Right lobe of liver (tissue), 6 donors: ENCODE data around the gene IRF2. TPM values are rescaled to one million over a fixed set of nuclear protein-coding genes. Genes with fewer than 3 reads are reported as not detected.

ENCODE experiments used
- ATAC-seq, 4 donors: fragments of 200-7000 bp; cut with Tn5 transposase; one replicate each; pipeline ENCODE4 v1.9.1; 2020; ENCODE audit warnings: mild to moderate bottlenecking in 4 of 4, moderate library complexity in 4 of 4
- DNase-seq, 3 donors: peaks; one replicate each; pipeline ENCODE4 v3.0.0-alpha.2; 2020
- H3K27ac ChIP-seq, 3 donors: fragments of 200-600 bp; one replicate each; pipeline ENCODE4 v1.8.0; 2022
- H3K27me3 ChIP-seq, 2 donors: fragments of 200-600 bp; one replicate each; pipeline ENCODE4 v1.8.0; 2022
- H3K36me3 ChIP-seq, 4 donors: fragments of 200-600 bp; sonication (generic) in 1 of 4; one replicate each; pipeline versions ENCODE4 v1.5.1 to v1.8.0; 2017 to 2022; ENCODE audit warnings: control low read depth in 1 of 4
- H3K4me1 ChIP-seq, 4 donors: fragments of 200-600 bp; sonication (generic) in 1 of 4; one replicate each; pipeline versions ENCODE4 v1.5.1 to v1.8.0; 2017 to 2022; ENCODE audit warnings: control low read depth in 1 of 4
- H3K4me3 ChIP-seq, 3 donors: fragments of 200-600 bp; one replicate each; pipeline ENCODE4 v1.8.0; 2022
- H3K9me3 ChIP-seq, 4 donors: fragments of 200-600 bp; sonication (generic) in 1 of 4; one replicate each; pipeline versions ENCODE4 v1.5.1 to v1.8.0; 2017 to 2022; ENCODE audit warnings: control low read depth in 1 of 4
- POLR2A ChIP-seq: fragments of 450-650 bp; IDR thresholded peaks from one replicate; pipeline ENCODE4 v1.6.1; 2017; ENCODE audit warnings: antibody characterized with exemption, mild to moderate bottlenecking
- WGBS: methylation state at CpG from one replicate; pipeline ENCODE4 v1.1.6; 2018; ENCODE audit warnings: low coverage, low lambda C conversion rate; ENCODE audit not compliant: insufficient coverage; ENCODE audit errors: missing lambda C conversion rate; 5-methylcytosine and 5-hydroxymethylcytosine counted together
- intact Hi-C, 2 donors: fragments of 100-400 bp; cut with DNase I; formaldehyde crosslinking; loops; one replicate each; pipeline versions ENCODE4 v1.11.2 to v1.14.1; 2022
- total RNA-seq, 6 experiments: library from RNA; depleted of rRNA in 2 of 6; stranded (reverse); fragments of >200 nt in 2 of 6; fragmentation: NEBNext Ultra II Directional in 3 of 6; extraction: Animal tissue kit (Norgen Biotek cat#: 25700) in 3 of 6; gene quantifications; one replicate each; pipeline versions ENCODE4 v1.1.0 to v1.2.4, GENCODE V29; 2016 to 2023
- TF ChIP-seq, protein P1 (sequence below), 4 donors: fragments of 200-600 bp in 3 of 4; fragments of 450-650 bp in 1 of 4; IDR thresholded peaks; one replicate each; pipeline versions ENCODE4 v1.5.1 to v1.8.0; 2016 to 2022; ENCODE audit warnings: antibody characterized with exemption in 4 of 4, mild to moderate bottlenecking in 2 of 4
- donor health status: DM: no; HTN: yes; CAD: no.
- donor health status: DM: no; HTN: no; CAD: no.
- donor health status: DM: no; HTN: no; CAD: no.
- donor health status: DM: no; HTN: yes; CAD: no.
- donor health status: DM: no; HTN: yes; CAD: no.

Gene IRF2
- total RNA-seq, 6 experiments from 2014 or later, result 16.9 to 29.0 (median 21.3) TPM

DNA sequence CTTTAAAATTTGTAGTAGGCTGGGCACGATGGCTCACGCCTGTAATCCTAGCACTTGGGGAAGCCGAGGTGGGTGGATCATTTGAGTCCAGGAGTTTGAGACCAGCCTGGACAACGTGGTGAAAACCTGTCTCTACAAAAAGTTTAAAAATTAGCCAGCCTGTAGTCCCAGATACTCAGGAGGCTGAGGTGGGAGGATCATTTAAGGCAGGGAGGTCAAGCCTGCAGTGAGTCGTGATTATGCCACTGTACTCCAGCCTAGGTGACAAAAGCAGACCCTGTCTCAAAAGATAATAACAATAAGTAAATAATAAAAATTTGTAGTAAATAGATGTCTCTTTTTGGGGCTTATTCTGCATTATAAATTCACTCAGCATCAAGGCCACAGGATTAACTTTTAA, 118.5 kb downstream of the IRF2 start:
- no peaks in the 10 kb centered on the region for H3K27me3 ChIP-seq
- no peak overlapping the region for H3K4me3 ChIP-seq
- 36% methylated on average over 5 of the region's 5 CpGs for WGBS
- peak overlapping the region; percentile 41 to 53 (median 45) for H3K27ac ChIP-seq
- no peak for ATAC-seq
- H3K4me1 ChIP-seq, result peaks cover 0 to 35% (median 10%) of the 10 kb centered on the region in 4 donors
- no peaks in the 10 kb centered on the region for H3K36me3 ChIP-seq
- DNase-seq, result no peak
- intact Hi-C loops, result no loop called here
- TF ChIP-seq, protein P1, sequence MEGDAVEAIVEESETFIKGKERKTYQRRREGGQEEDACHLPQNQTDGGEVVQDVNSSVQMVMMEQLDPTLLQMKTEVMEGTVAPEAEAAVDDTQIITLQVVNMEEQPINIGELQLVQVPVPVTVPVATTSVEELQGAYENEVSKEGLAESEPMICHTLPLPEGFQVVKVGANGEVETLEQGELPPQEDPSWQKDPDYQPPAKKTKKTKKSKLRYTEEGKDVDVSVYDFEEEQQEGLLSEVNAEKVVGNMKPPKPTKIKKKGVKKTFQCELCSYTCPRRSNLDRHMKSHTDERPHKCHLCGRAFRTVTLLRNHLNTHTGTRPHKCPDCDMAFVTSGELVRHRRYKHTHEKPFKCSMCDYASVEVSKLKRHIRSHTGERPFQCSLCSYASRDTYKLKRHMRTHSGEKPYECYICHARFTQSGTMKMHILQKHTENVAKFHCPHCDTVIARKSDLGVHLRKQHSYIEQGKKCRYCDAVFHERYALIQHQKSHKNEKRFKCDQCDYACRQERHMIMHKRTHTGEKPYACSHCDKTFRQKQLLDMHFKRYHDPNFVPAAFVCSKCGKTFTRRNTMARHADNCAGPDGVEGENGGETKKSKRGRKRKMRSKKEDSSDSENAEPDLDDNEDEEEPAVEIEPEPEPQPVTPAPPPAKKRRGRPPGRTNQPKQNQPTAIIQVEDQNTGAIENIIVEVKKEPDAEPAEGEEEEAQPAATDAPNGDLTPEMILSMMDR (IDR thresholded peaks at IDR 0.05), result no peak
- TF ChIP-seq POLR2A, result no peak
- no peaks in the 10 kb centered on the region for H3K9me3 ChIP-seq

GRCh38 chr4:184355111-184355604, 119.2 kb downstream of the IRF2 start:
- H3K27me3 ChIP-seq, result no peaks in the 10 kb centered on the region
- 10% methylated on average over 2 of the region's 2 CpGs for WGBS
- H3K4me3 ChIP-seq, result no peak overlapping the region
- no peaks in the 10 kb centered on the region for H3K9me3 ChIP-seq
- intact Hi-C loops, result no loop called here
- ATAC-seq (peak; percentile 59 to 77 (median 72)), DNase-seq (no peak)
- peaks cover 0 to 41% (median 12%) of the 10 kb centered on the region in 4 donors for H3K4me1 ChIP-seq
- TF ChIP-seq POLR2A, result peak; percentile 21
- TF ChIP-seq, protein P1 (IDR thresholded peaks at IDR 0.05), result no peak
- peak overlapping the region; percentile 41 to 53 (median 45) for H3K27ac ChIP-seq
- no peaks in the 10 kb centered on the region for H3K36me3 ChIP-seq

DNA sequence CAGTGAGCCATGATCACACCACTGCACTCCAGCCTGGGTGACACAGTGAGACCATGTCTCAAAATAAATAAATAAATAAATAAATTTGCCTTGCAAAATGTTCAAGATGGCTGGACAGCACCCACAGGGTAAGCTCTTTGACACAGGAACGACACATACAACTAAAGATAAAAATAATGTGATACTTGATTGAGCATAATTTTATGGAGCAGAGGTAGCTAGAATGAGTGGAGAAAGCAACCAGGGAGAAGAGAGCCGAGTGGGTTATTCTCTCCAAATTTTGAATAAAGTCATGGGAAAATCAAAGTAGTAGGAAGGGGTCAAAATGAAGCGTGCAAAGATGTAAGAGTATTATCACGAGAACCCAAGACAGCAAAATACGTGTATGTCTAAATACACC, 121.5 kb downstream of the IRF2 start:
- DNase-seq (no peak), ATAC-seq (no peak)
- Histone ChIP-seq H3K4me1 (peaks cover 0 to 53% (median 21%) of the 10 kb centered on the region in 4 donors), H3K27ac (peak overlapping the region in 1 of 3 donors; percentile 38), H3K9me3 (no peaks in the 10 kb centered on the region), H3K4me3 (no peak overlapping the region), H3K36me3 (no peaks in the 10 kb centered on the region), H3K27me3 (no peaks in the 10 kb centered on the region)
- 93% methylated on average over 5 of the region's 5 CpGs for WGBS
- intact Hi-C loops, result no loop called here
- no peak for TF ChIP-seq POLR2A
- TF ChIP-seq, protein P1 (IDR thresholded peaks at IDR 0.05), result no peak

DNA sequence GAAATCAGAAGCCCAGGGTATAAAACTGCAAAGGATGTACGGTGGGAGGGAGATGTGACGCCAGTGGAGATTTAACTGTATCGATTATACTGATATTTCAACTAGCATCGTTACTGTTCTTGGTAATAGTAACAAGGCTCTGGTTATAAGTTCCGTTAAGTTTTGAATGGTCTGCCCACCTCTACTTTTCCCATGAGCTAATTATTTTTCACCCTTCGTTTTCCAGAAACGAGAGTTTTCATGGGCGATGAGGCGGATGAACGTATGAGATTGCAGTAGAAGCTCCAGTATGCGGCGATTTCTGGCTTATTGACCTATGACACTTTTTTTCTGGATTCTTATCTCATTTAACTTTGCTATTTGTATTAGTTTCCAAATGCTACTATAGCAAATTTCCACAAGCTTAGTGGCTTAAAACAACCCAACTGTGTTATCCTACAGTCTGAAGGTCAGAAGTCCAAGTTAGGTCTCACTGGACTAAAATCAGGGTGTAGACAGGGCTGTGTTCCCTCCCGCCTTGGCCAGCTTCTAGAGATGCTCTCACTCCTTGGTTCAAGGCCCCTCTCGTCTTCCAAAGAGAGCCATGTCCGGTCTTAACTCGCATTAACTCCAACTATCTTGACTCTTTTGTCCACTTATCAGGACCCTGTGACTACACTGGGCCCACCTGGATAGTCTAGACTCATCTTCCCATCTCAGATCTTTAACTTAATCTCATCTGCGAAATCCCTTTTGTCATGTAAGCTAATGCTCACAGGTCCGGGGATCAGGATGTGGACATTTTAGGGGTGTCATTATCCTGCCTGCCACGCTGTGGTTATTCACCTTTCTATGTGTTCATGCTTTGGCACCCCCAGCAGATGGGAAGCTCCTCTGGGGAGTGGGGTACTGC, 122.5 kb downstream of the IRF2 start:
- Histone ChIP-seq H3K9me3 (no peaks in the 10 kb centered on the region), H3K36me3 (no peaks in the 10 kb centered on the region), H3K4me3 (no peak overlapping the region), H3K27ac (peak overlapping the region; percentile 48 to 93 (median 49)), H3K4me1 (peaks cover 0 to 64% (median 26%) of the 10 kb centered on the region in 4 donors), H3K27me3 (no peaks in the 10 kb centered on the region)
- ATAC-seq (peak; percentile 8 to 51 (median 32)), DNase-seq (no peak)
- intact Hi-C loops, result no loop called here
- 60% methylated on average over 19 of the region's 19 CpGs for WGBS
- TF ChIP-seq POLR2A, result peak; percentile 33
- TF ChIP-seq, protein P1 (IDR thresholded peaks at IDR 0.05), result no peak
